Erythroblast (primary cell): Measurements from ENCODE around the gene CTIF.

Experiments
- GATA1 ChIP-seq: IDR thresholded peaks from 2 replicates; pipeline ENCODE4 v1.6.1; 2011; ENCODE audit warnings: low read depth, mild to moderate bottlenecking, control low read depth, low read length, moderate library complexity
- POLR2A ChIP-seq: IDR thresholded peaks from 2 replicates; pipeline ENCODE4 v1.6.1; 2011; ENCODE audit warnings: mild to moderate bottlenecking, low read length

DNA sequence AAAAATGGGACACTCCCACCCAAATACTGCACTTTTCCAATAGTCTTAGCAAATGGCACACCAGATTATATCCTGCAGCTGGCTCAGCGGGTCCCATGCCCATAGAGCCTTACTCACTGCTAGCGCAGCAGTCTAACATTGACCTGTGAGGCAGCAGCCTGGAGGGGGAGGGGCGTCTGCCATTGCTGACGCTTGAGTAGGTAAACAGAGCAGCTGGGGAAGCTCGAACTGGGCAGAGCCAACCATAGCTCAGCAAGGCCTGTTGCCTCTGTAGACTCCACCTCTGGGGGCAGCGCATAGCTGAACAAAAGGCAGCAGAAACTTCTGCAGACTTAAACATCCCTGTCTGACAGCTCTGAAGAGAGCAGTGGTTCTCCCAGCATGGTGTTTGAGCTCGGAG lies 110.4 kb downstream of the CTIF start:
- no peak for TF ChIP-seq POLR2A
- TF ChIP-seq GATA1: no peak
